ENCODE results near the gene SLIT3. TPM values are rescaled to one million over a fixed set of nuclear protein-coding genes. Genes with fewer than 3 reads are reported as not detected.

SLIT3 gene
- polyA plus RNA-seq, 1 of the 3 experiments (the other 2 are of a cell fraction), result 119 TPM

- no peak for TF ChIP-seq REST (IDR thresholded peaks at IDR 0.05; ENCODE audit: low read depth, low read length)
Observed at GRCh38 chr5:168853972-168854371, 447.0 kb downstream of the SLIT3 start (continued).

GRCh38 chr5:168852329-168852728 lies 448.6 kb downstream of the SLIT3 start:
- Histone ChIP-seq H3K4me2 (peak overlapping the region; percentile 68), H3K4me3 (ENCODE audit: low read depth in 2 of 2, low read length in 1 of 2) (peak overlapping the region; percentile 21 to 39)
- POLR2A ChIA-PET, result no interaction called here

GRCh38 chr5:168851902-168852321 lies 449.0 kb downstream of the SLIT3 start:
- Histone ChIP-seq H3K9me2 (no peaks in the 10 kb centered on the region), H3K4me3 (ENCODE audit: low read depth in 2 of 2, low read length in 1 of 2) (peak overlapping the region; percentile 21 to 39; a peak in 3 of 4 replicates), H3K27me3 (ENCODE audit: insufficient read depth) (no peaks in the 10 kb centered on the region), H3K4me2 (peak overlapping the region; percentile 68), H3K36me3 (replicated peaks in 1 of 2; ENCODE audit: control insufficient read depth in 1 of 2, insufficient read depth in 2 of 2, low read length in 1 of 2) (peaks cover 0 to 36% of the 10 kb centered on the region in 2 experiments), H3K27ac (ENCODE audit: low read depth in 2 of 2, low read length in 1 of 2) (peak overlapping the region; percentile 88 to 94), H3K79me2 (ENCODE audit: insufficient read depth) (no peaks in the 10 kb centered on the region), H3K4me1 (ENCODE audit: control insufficient read depth in 1 of 2, insufficient read depth in 2 of 2, low read depth in 1 of 2, low read length in 1 of 2) (peaks cover 5 to 68% of the 10 kb centered on the region in 2 experiments), H2AFZ (ENCODE audit: low read depth) (no peak overlapping the region), H3F3A (replicated peaks; ENCODE audit: insufficient read depth) (peaks cover 6% of the 10 kb centered on the region), H3K9me3 (no peaks in the 10 kb centered on the region), H3K9ac (peak overlapping the region; percentile 72), H4K20me1 (ENCODE audit: insufficient read depth) (no peaks in the 10 kb centered on the region)
- ChIA-PET CTCF (interaction anchor here (1.2 kb wide), 1 partner anchor 10 kb away, joined by 3 read pairs; no protein-coding TSS in a partner anchor), POLR2A (no interaction called here)
- peak; percentile 86 for DNase-seq
- 7% methylated on average over 7 of the region's 7 CpGs for WGBS (ENCODE audit: low lambda C conversion rate)
- no peak for TF ChIP-seq SIN3A (IDR thresholded peaks at IDR 0.05; ENCODE audit: borderline replicate concordance, low read depth, low read length)
- TF ChIP-seq MEF2A (IDR thresholded peaks at IDR 0.05; ENCODE audit: borderline replicate concordance, low read depth), result no peak
- peak; percentile 57; the same call in 1 of the 2 replicates for TF ChIP-seq PBX3 (IDR thresholded peaks at IDR 0.05)
- no peak for TF ChIP-seq TAF1 (IDR thresholded peaks at IDR 0.05; ENCODE audit: borderline replicate concordance, low read depth, low read length)
- no peak for TF ChIP-seq ELF1 (IDR thresholded peaks at IDR 0.05)
- TF ChIP-seq YY1 (IDR thresholded peaks at IDR 0.05; ENCODE audit: low read depth), result no peak
- no peak for TF ChIP-seq IRF3 (IDR thresholded peaks at IDR 0.05; ENCODE audit: low read depth, low read length)
- no peak for TF ChIP-seq FOXM1 (IDR thresholded peaks at IDR 0.05; ENCODE audit: low read depth)
- TF ChIP-seq NFIC (IDR thresholded peaks at IDR 0.05; ENCODE audit: borderline replicate concordance), result no peak
- TF ChIP-seq CHD2 (IDR thresholded peaks at IDR 0.05; ENCODE audit: low read length, partially characterized antibody), result peak; percentile 25
- no peak for TF ChIP-seq USF1 (IDR thresholded peaks at IDR 0.05; ENCODE audit: borderline replicate concordance, low read depth)
- no peak for TF ChIP-seq REST (IDR thresholded peaks at IDR 0.05; ENCODE audit: low read depth, low read length)

More at GRCh38 chr5:168852329-168852728, 448.6 kb downstream of the SLIT3 start:
- H3K4me1 ChIP-seq (ENCODE audit: control insufficient read depth in 1 of 2, insufficient read depth in 2 of 2, low read depth in 1 of 2, low read length in 1 of 2), result peaks cover 5 to 66% of the 10 kb centered on the region in 2 experiments
- DNase-seq, result no peak
- H4K20me1 ChIP-seq (ENCODE audit: insufficient read depth), result no peaks in the 10 kb centered on the region
- H3K36me3 ChIP-seq (replicated peaks in 1 of 2; ENCODE audit: control insufficient read depth in 1 of 2, insufficient read depth in 2 of 2, low read length in 1 of 2), result peaks cover 0 to 34% of the 10 kb centered on the region in 2 experiments
- H3K9ac ChIP-seq, result peak overlapping the region; percentile 72
- H3K27me3 ChIP-seq (ENCODE audit: insufficient read depth), result no peaks in the 10 kb centered on the region
- H3K79me2 ChIP-seq (ENCODE audit: insufficient read depth), result no peaks in the 10 kb centered on the region
- CTCF ChIA-PET, result interaction anchor here (1.2 kb wide), 1 partner anchor 9 kb away, joined by 3 read pairs; no protein-coding TSS in a partner anchor
- no peak; the same call in 1 of the 2 replicates for TF ChIP-seq RCOR1 (IDR thresholded peaks at IDR 0.05; ENCODE audit: low read length)
- TF ChIP-seq RXRA (IDR thresholded peaks at IDR 0.05; ENCODE audit: borderline replicate concordance, low read depth), result no peak
- TF ChIP-seq EP300 (IDR thresholded peaks at IDR 0.05; ENCODE audit: borderline replicate concordance in 1 of 2, low read depth in 1 of 2, low read length in 1 of 2), result no peak
- TF ChIP-seq CHD2 (IDR thresholded peaks at IDR 0.05; ENCODE audit: low read length, partially characterized antibody), result no peak
- peaks cover 6% of the 10 kb centered on the region for H3F3A ChIP-seq (replicated peaks; ENCODE audit: insufficient read depth)
- H3K9me3 ChIP-seq, result no peaks in the 10 kb centered on the region
- H3K27ac ChIP-seq (ENCODE audit: low read depth in 2 of 2, low read length in 1 of 2), result peak overlapping the region; percentile 88 to 94
- no peaks in the 10 kb centered on the region for H3K9me2 ChIP-seq
- 24% methylated on average over 4 of the region's 4 CpGs for WGBS (ENCODE audit: low lambda C conversion rate)
- H2AFZ ChIP-seq (ENCODE audit: low read depth), result no peak overlapping the region

Measured in SK-N-SH (cell line).